HepG2 (cell line): ENCODE measurements around the gene CD79A. TPM values are rescaled to one million over a fixed set of nuclear protein-coding genes. Genes with fewer than 3 reads are reported as not detected.

ENCODE experiments used
- ARID2 ChIP-seq: sonication (generic); formaldehyde crosslinking; IDR thresholded peaks from 2 replicates; pipeline ENCODE4 v1.8.1; 2022; ENCODE audit warnings: mild to moderate bottlenecking, missing genetic modification reagents, borderline replicate concordance
- ELF3 ChIP-seq: IDR thresholded peaks from 2 replicates; pipeline ENCODE4 v1.6.1; 2016; ENCODE audit warnings: missing genetic modification reagents, missing compliant biosample characterization
- HMG20A ChIP-seq: IDR thresholded peaks from 2 replicates; pipeline ENCODE4 v1.6.1; 2016; ENCODE audit warnings: borderline replicate concordance
- KDM6A ChIP-seq: IDR thresholded peaks from 2 replicates; pipeline ENCODE4 v1.6.1; 2016; ENCODE audit warnings: low read depth
- MAFF ChIP-seq: IDR thresholded peaks from 2 replicates; pipeline ENCODE4 v1.6.1; 2011; ENCODE audit warnings: low read depth, low read length, improper control_type of control experiment
- PREB ChIP-seq: sonication (generic); formaldehyde crosslinking; IDR thresholded peaks from 2 replicates; pipeline ENCODE4 v1.4.0; 2020; ENCODE audit warnings: missing genetic modification reagents
- REPIN1 ChIP-seq: sonication (generic); formaldehyde crosslinking; IDR thresholded peaks from 2 replicates; pipeline ENCODE4 v1.8.0; 2022; ENCODE audit warnings: missing genetic modification reagents, low read depth, mild to moderate bottlenecking, borderline replicate concordance
- SNAPC5 ChIP-seq: sonication (generic); formaldehyde crosslinking; IDR thresholded peaks from 2 replicates; pipeline ENCODE4 v1.8.1; 2023; ENCODE audit warnings: mild to moderate bottlenecking, missing genetic modification reagents, borderline replicate concordance
- SRSF1 ChIP-seq: fragments of 200-400 bp; formaldehyde crosslinking; optimal IDR thresholded peaks from 2 replicates; pipeline ENCODE3; 2017; ENCODE audit warnings: mild to moderate bottlenecking, low read depth, low read length, moderate library complexity
- TCF12 ChIP-seq, 2 experiments: fragments of 450-650 bp in 1 of 2; sonication (generic) in 1 of 2; formaldehyde crosslinking in 1 of 2; IDR thresholded peaks; 2 replicates each; pipeline versions ENCODE4 v1.6.1 to v1.8.0; 2017 to 2022; ENCODE audit warnings: antibody characterized with exemption in 1 of 2, mild to moderate bottlenecking in 1 of 2, missing genetic modification reagents in 1 of 2, moderate library complexity in 1 of 2
- U2AF1 ChIP-seq: fragments of 200-400 bp; formaldehyde crosslinking; optimal IDR thresholded peaks from 2 replicates; pipeline ENCODE3; 2017; ENCODE audit warnings: mild to moderate bottlenecking, low read depth, low read length
- ZBTB1 ChIP-seq: sonication (generic); formaldehyde crosslinking; IDR thresholded peaks from 2 replicates; pipeline ENCODE4 v1.4.0; 2020; ENCODE audit warnings: missing genetic modification reagents, borderline replicate concordance
- ZFX ChIP-seq: sonication (generic); formaldehyde crosslinking; IDR thresholded peaks from 2 replicates; pipeline ENCODE4 v1.4.0; 2020; ENCODE audit warnings: mild to moderate bottlenecking, low read depth, missing genetic modification reagents, moderate library complexity
- ZNF18 ChIP-seq: sonication (generic); formaldehyde crosslinking; IDR thresholded peaks from 2 replicates; pipeline ENCODE4 v1.8.0; 2022; ENCODE audit warnings: mild to moderate bottlenecking, missing genetic modification reagents; ENCODE audit not compliant: insufficient replicate concordance
- ZNF33A ChIP-seq: sonication (generic); formaldehyde crosslinking; IDR thresholded peaks from 2 replicates; pipeline ENCODE4 v1.5.1; 2020; ENCODE audit warnings: missing genetic modification reagents, mild to moderate bottlenecking, moderate library complexity, borderline replicate concordance
- ZNF382 ChIP-seq: sonication (generic); formaldehyde crosslinking; IDR thresholded peaks from 2 replicates; pipeline ENCODE4 v1.5.0; 2020; ENCODE audit warnings: missing genetic modification reagents, mild to moderate bottlenecking, borderline replicate concordance
- ZNF431 ChIP-seq: sonication (generic); formaldehyde crosslinking; IDR thresholded peaks from 2 replicates; pipeline ENCODE4 v1.9.0; 2022; ENCODE audit warnings: missing genetic modification reagents, low read depth, mild to moderate bottlenecking, borderline replicate concordance
- ZNF749 ChIP-seq: sonication (generic); formaldehyde crosslinking; IDR thresholded peaks from 2 replicates; pipeline ENCODE4 v1.8.0; 2022; ENCODE audit warnings: mild to moderate bottlenecking, missing genetic modification reagents, moderate library complexity, borderline replicate concordance
- polyA plus RNA-seq, 8 experiments: library from polyadenylated mRNA; depleted of rRNA in 3 of 8; stranded (reverse) in 7 of 8; unstranded in 1 of 8; fragments of >200 nt; fragmentation: Illumina TruSeq in 4 of 8; extraction: Trizol in 4 of 8; gene quantifications; 2 replicates each; pipeline versions ENCODE4 v1.2.1 to v1.2.3, GENCODE V29; 2011 to 2016; ENCODE audit warnings: low read depth in 4 of 8, missing spikeins in 1 of 8, mixed read lengths in 1 of 8; ENCODE audit not compliant: insufficient read depth in 1 of 8
- total RNA-seq, 5 experiments: library from RNA; depleted of rRNA; stranded (reverse); fragments of >200 nt; fragmentation: Illumina TruSeq; extraction: Trizol; gene quantifications; 2 replicates each; pipeline ENCODE4 v1.2.3, GENCODE V29; 2016; ENCODE audit warnings: low read depth in 1 of 5
- TF ChIP-seq, protein P1 (sequence below): sonication (generic); formaldehyde crosslinking; IDR thresholded peaks from 2 replicates; pipeline ENCODE4 v1.4.0; 2020; ENCODE audit warnings: missing genetic modification reagents, mild to moderate bottlenecking, borderline replicate concordance
- TF ChIP-seq, protein P2 (sequence below): sonication (generic); formaldehyde crosslinking; conservative IDR thresholded peaks from 2 replicates; pipeline ENCODE4 v1.8.1; 2023; ENCODE audit warnings: missing genetic modification reagents

Gene CD79A
- total and polyA plus RNA-seq, 2 of the 13 experiments (the other 11 are each of a cell fraction or from before 2014, with no cell fraction given) = 0.24 to 0.33 TPM

GRCh38 chr19:41883821-41884733 is 7.0 kb downstream of the CD79A start (continued):
- TF ChIP-seq MAFF (no peak), HMG20A (CRISPR knock-in tag) (no peak), REPIN1 (peak; percentile 77; the same call in 1 of the 2 replicates), SNAPC5 (CRISPR knock-in tag) (no peak; the same call in 1 of the 2 replicates), ZNF431 (CRISPR knock-in tag) (no peak; the same call in 1 of the 2 replicates), ARID2 (CRISPR knock-in tag) (no peak), ZNF749 (CRISPR knock-in tag) (peak; percentile 81; the same call in 1 of the 2 replicates), U2AF1 (peak; percentile 100), ZNF18 (peak; percentile 79), ZBTB1 (CRISPR knock-in tag) (no peak), KDM6A (CRISPR knock-in tag) (no peak), ELF3 (peak; percentile 97), TCF12 (IDR thresholded peaks at IDR 0.05) (no peak), TCF12 (CRISPR knock-in tag; IDR thresholded peaks at IDR 0.05) (peak; percentile 26; the same call in 1 of the 2 replicates), SRSF1 (no peak), ZNF382 (CRISPR knock-in tag) (no peak), ZNF33A (CRISPR knock-in tag) (no peak), ZFX (CRISPR knock-in tag) (peak; percentile 35; the same call in 1 of the 2 replicates), PREB (CRISPR knock-in tag) (no peak)
- TF ChIP-seq, protein P1, sequence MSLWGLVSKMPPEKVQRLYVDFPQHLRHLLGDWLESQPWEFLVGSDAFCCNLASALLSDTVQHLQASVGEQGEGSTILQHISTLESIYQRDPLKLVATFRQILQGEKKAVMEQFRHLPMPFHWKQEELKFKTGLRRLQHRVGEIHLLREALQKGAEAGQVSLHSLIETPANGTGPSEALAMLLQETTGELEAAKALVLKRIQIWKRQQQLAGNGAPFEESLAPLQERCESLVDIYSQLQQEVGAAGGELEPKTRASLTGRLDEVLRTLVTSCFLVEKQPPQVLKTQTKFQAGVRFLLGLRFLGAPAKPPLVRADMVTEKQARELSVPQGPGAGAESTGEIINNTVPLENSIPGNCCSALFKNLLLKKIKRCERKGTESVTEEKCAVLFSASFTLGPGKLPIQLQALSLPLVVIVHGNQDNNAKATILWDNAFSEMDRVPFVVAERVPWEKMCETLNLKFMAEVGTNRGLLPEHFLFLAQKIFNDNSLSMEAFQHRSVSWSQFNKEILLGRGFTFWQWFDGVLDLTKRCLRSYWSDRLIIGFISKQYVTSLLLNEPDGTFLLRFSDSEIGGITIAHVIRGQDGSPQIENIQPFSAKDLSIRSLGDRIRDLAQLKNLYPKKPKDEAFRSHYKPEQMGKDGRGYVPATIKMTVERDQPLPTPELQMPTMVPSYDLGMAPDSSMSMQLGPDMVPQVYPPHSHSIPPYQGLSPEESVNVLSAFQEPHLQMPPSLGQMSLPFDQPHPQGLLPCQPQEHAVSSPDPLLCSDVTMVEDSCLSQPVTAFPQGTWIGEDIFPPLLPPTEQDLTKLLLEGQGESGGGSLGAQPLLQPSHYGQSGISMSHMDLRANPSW = no peak
- TF ChIP-seq, protein P2, sequence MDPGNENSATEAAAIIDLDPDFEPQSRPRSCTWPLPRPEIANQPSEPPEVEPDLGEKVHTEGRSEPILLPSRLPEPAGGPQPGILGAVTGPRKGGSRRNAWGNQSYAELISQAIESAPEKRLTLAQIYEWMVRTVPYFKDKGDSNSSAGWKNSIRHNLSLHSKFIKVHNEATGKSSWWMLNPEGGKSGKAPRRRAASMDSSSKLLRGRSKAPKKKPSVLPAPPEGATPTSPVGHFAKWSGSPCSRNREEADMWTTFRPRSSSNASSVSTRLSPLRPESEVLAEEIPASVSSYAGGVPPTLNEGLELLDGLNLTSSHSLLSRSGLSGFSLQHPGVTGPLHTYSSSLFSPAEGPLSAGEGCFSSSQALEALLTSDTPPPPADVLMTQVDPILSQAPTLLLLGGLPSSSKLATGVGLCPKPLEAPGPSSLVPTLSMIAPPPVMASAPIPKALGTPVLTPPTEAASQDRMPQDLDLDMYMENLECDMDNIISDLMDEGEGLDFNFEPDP = no peak
